Erythroblast (primary cell): ENCODE results near the gene SLC1A2.

Source experiments
- GATA1 ChIP-seq: IDR thresholded peaks from 2 replicates; pipeline ENCODE4 v1.6.1; 2011; ENCODE audit warnings: low read depth, mild to moderate bottlenecking, control low read depth, low read length, moderate library complexity
- POLR2A ChIP-seq: IDR thresholded peaks from 2 replicates; pipeline ENCODE4 v1.6.1; 2011; ENCODE audit warnings: mild to moderate bottlenecking, low read length

DNA sequence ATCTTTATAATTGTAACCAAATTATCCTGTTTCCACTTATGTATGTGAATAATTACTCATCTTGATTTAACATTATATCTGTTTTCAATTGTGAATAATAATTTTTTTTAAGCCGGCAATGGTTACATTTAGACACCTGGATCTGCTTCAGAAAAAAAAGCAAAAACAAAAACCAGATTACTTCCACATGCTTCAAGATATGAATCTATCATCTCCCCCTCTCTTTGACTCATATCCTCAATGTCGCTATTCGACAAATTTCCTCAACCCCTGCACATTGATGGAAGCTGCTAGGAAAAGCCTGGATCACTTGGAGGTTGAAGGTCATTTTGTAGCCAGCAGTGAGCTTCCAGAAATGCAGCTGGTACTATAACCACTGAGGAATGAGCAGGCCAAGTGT is 42.7 kb downstream of the SLC1A2 start:
- TF ChIP-seq POLR2A (no peak), GATA1 (no peak)
